ENCODE data around the gene CFAP45. TPM values are rescaled to one million over a fixed set of nuclear protein-coding genes. Genes with fewer than 3 reads are reported as not detected.

CFAP45 gene, protein sequence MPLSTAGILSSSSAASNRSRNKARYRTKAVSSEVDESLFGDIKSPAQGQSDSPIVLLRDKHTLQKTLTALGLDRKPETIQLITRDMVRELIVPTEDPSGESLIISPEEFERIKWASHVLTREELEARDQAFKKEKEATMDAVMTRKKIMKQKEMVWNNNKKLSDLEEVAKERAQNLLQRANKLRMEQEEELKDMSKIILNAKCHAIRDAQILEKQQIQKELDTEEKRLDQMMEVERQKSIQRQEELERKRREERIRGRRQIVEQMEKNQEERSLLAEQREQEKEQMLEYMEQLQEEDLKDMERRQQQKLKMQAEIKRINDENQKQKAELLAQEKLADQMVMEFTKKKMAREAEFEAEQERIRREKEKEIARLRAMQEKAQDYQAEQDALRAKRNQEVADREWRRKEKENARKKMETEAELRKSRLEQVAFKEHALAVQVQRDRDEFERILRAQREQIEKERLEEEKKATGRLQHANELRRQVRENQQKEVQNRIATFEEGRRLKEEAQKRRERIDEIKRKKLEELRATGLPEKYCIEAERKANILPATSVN
- polyA plus RNA-seq (2011; rRNA removed) (0.50 and 0.67 TPM in 2 replicates), polyA plus RNA-seq (2017; fragmentation: RNase III; extraction: RNeasy Plus Mini Kit Qiagen cat#74134 plus additional on column Dnase treatment) (0.76 to 0.89 TPM (median 0.87 TPM) in 3 replicates), polyA minus RNA-seq (2011; rRNA and poly(A)+ RNA removed) (0.39 TPM in 1 of 2 replicates, not detected in the other)
- 0.31 and 0.46 TPM in 2 replicates for polyA plus RNA-seq (2012; cell fraction: cytosol; rRNA removed)
- polyA plus RNA-seq (2012; cell fraction: nucleus; rRNA removed) = 0.40 and 0.86 TPM in 2 replicates

- peak in 1 of 2 experiments; percentile 59 for DNase-seq (ENCODE audit: low read depth in 1 of 2, low spot score in 1 of 2)
- Histone ChIP-seq H3K4me2 (peak within 1 kb of the TSS; percentile 50), H3K4me1 (no peaks in the 10 kb centered on the region), H3K4me3 (no peak within 1 kb of the TSS), H3K27ac (peak within 1 kb of the TSS in 1 of 2 experiments; percentile 13; a peak in 1 of 6 replicates), H3K9me3 (no peaks in the 10 kb centered on the region)
- TF ChIP-seq MYC (IDR thresholded peaks at IDR 0.05; ENCODE audit: borderline replicate concordance, low read length) = no peak
- no peak for TF ChIP-seq POLR2A (IDR thresholded peaks at IDR 0.05; ENCODE audit: low read length)
- TF ChIP-seq CHD2 (IDR thresholded peaks at IDR 0.05; ENCODE audit: low read length, partially characterized antibody) = no peak
- TF ChIP-seq CEBPB (IDR thresholded peaks at IDR 0.05) = no peak
- no peak for TF ChIP-seq BHLHE40 (IDR thresholded peaks at IDR 0.05; ENCODE audit: low read depth, low read length)
- 52% methylated on average over 22 of the region's 30 CpGs for WGBS (ENCODE audit: missing lambda C conversion rate)
- POLR2A ChIA-PET = no interaction called here
- FAIRE-seq = no peak
- ATAC-seq = peak; percentile 60 to 80
- CTCF ChIA-PET = interaction anchor here (1.2 to 2.1 kb wide), 5 partner anchors 8 to 739 kb away, joined by 3 to 12 read pairs (median 7); no protein-coding TSS in a partner anchor
Measured at GRCh38 chr1:159900086-159900680, at the start of gene CFAP45. Gene CFAP45 (minus strand): TSS chr1:159900165. CDS start chr1:159900098, 67 bp downstream.

DNA sequence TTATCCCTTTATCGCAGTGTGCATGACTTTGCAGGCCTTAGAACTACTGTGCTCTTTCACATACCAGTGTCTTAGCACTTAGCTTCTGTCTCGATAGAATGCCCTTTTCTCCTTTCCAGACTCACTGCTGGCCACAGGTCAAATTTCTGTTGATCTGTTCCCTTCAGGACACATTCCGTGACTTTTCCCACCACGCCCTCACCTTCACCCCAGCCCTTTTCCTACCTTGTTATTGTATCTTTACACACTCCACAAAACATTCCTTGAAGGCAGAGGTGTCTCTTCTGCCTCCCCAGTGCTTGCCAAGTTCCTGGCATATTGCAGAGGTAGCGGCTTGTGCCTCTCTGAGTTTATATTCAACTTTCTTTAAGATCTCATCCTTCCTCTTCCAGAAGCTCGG, 49.2 kb upstream of the CFAP45 start:
- no peaks in the 10 kb centered on the region for H3K9me3 ChIP-seq
- H3K4me1 ChIP-seq = peaks cover 7% of the 10 kb centered on the region; the same call in 2 of the 3 replicates
- no peak overlapping the region for H3K27ac ChIP-seq
- H3K4me2 ChIP-seq = no peak overlapping the region
- ATAC-seq = no peak
- no peak for DNase-seq (ENCODE audit: low read depth in 1 of 2, low spot score in 1 of 2)
- 62% methylated on average over 6 of the region's 6 CpGs for WGBS (ENCODE audit: missing lambda C conversion rate)
- no peak overlapping the region for H3K4me3 ChIP-seq
- TF ChIP-seq EHF (CRISPR knock-in tag; IDR thresholded peaks at IDR 0.05) (no peak), FOXS1 (CRISPR knock-in tag; IDR thresholded peaks at IDR 0.05) (no peak), MYC (IDR thresholded peaks at IDR 0.05; ENCODE audit: borderline replicate concordance, low read length) (no peak), TP53 (CRISPR knock-in tag; IDR thresholded peaks at IDR 0.05) (no peak), CHD2 (IDR thresholded peaks at IDR 0.05; ENCODE audit: low read length, partially characterized antibody) (no peak), HOXB5 (CRISPR knock-in tag; IDR thresholded peaks at IDR 0.05) (no peak), FOSB (CRISPR knock-in tag; IDR thresholded peaks at IDR 0.05) (no peak), JUNB (IDR thresholded peaks at IDR 0.05) (no peak), POLR2A (IDR thresholded peaks at IDR 0.05; ENCODE audit: low read length) (no peak), EHMT2 (IDR thresholded peaks at IDR 0.05; ENCODE audit: low read depth) (no peak), RARB (CRISPR knock-in tag; IDR thresholded peaks at IDR 0.05) (no peak), ZNF302 (CRISPR knock-in tag; IDR thresholded peaks at IDR 0.05) (no peak), NR3C1 (IDR thresholded peaks at IDR 0.05) (no peak), ESRRA (IDR thresholded peaks at IDR 0.05; ENCODE audit: borderline replicate concordance, low read length) (no peak), SREBF2 (IDR thresholded peaks at IDR 0.05) (no peak), RAD21 (conservative IDR thresholded peaks at IDR 0.05 in 1 of 2, IDR thresholded peaks at IDR 0.05 in 1 of 2) (no peak)
- TF ChIP-seq, protein P1, sequence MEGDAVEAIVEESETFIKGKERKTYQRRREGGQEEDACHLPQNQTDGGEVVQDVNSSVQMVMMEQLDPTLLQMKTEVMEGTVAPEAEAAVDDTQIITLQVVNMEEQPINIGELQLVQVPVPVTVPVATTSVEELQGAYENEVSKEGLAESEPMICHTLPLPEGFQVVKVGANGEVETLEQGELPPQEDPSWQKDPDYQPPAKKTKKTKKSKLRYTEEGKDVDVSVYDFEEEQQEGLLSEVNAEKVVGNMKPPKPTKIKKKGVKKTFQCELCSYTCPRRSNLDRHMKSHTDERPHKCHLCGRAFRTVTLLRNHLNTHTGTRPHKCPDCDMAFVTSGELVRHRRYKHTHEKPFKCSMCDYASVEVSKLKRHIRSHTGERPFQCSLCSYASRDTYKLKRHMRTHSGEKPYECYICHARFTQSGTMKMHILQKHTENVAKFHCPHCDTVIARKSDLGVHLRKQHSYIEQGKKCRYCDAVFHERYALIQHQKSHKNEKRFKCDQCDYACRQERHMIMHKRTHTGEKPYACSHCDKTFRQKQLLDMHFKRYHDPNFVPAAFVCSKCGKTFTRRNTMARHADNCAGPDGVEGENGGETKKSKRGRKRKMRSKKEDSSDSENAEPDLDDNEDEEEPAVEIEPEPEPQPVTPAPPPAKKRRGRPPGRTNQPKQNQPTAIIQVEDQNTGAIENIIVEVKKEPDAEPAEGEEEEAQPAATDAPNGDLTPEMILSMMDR (IDR thresholded peaks at IDR 0.05) = no peak
- TF ChIP-seq, protein P2, sequence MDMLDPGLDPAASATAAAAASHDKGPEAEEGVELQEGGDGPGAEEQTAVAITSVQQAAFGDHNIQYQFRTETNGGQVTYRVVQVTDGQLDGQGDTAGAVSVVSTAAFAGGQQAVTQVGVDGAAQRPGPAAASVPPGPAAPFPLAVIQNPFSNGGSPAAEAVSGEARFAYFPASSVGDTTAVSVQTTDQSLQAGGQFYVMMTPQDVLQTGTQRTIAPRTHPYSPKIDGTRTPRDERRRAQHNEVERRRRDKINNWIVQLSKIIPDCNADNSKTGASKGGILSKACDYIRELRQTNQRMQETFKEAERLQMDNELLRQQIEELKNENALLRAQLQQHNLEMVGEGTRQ (IDR thresholded peaks at IDR 0.05) = no peak
- CTCF ChIA-PET = interaction anchor here (1.1 to 12.9 kb wide), 3 partner anchors 9 to 56 kb away, joined by 4 to 124 read pairs (median 6); no protein-coding TSS in a partner anchor
- POLR2A ChIA-PET = no interaction called here
- FAIRE-seq = no peak
